CD8-positive, alpha-beta memory T cell (primary cell): ENCODE data around the gene GIMAP2. TPM values are rescaled to one million over a fixed set of nuclear protein-coding genes. Genes with fewer than 3 reads are reported as not detected.
A peak's percentile ranks its signal among the peaks of the same experiment; 100 is the strongest.

Experiments used
- CTCF ChIA-PET: fragments of 350-600 bp; sonication (Branson Sonifier 250); formaldehyde crosslinking; loops from one replicate; lab custom pipeline; 2021; ENCODE audit warnings: antibody characterized with exemption; lab: Charles Lee
- POLR2A ChIA-PET: fragments of 350-600 bp; sonication (Branson Sonifier 250); formaldehyde crosslinking; loops from one replicate; lab custom pipeline; 2021; ENCODE audit warnings: antibody characterized with exemption; lab: Charles Lee
- DNase-seq, 5 donors: peaks; one replicate each; pipeline versions ENCODE4 v3.0.0 to v3.0.0-alpha.2; 2020 to 2022; ENCODE audit warnings: mixed read lengths in 1 of 5
- H3K27ac ChIP-seq: one replicate; pipeline ENCODE4 v1.7.0; 2013; ENCODE audit warnings: low read depth, mild to moderate bottlenecking, low read length, moderate library complexity
- H3K27me3 ChIP-seq: 2 replicates; pipeline ENCODE4 v1.7.0; 2013; ENCODE audit warnings: low read length, mild to moderate bottlenecking; ENCODE audit not compliant: insufficient read depth, poor library complexity, severe bottlenecking
- H3K36me3 ChIP-seq: 2 replicates; pipeline ENCODE4 v1.7.0; 2013; ENCODE audit warnings: mild to moderate bottlenecking, low read length, moderate library complexity; ENCODE audit not compliant: insufficient read depth
- H3K4me1 ChIP-seq: 2 replicates; pipeline ENCODE4 v1.7.0; 2013; ENCODE audit warnings: mild to moderate bottlenecking, low read length, moderate library complexity; ENCODE audit not compliant: insufficient read depth
- H3K4me3 ChIP-seq: 2 replicates; pipeline ENCODE4 v1.7.0; 2013; ENCODE audit warnings: mild to moderate bottlenecking, low read length
- H3K9me3 ChIP-seq: 2 replicates; pipeline ENCODE4 v1.7.0; 2013; ENCODE audit warnings: mild to moderate bottlenecking, low read length
- H3K27ac Mint-ChIP-seq, 8 donors: one replicate each; pipeline ENCODE4 v1.8.0; 2020 to 2021; ENCODE audit warnings: mixed read lengths in 8 of 8, mild to moderate bottlenecking in 6 of 8, inconsistent platforms in 3 of 8, moderate library complexity in 3 of 8
- H3K27me3 Mint-ChIP-seq, 2 donors: one replicate each; pipeline ENCODE4 v1.8.0; 2020 to 2021; ENCODE audit warnings: mixed read lengths in 2 of 2, mild to moderate bottlenecking in 1 of 2, moderate library complexity in 1 of 2
- H3K36me3 Mint-ChIP-seq, 3 donors: one replicate each; pipeline ENCODE4 v1.8.0; 2020 to 2021; ENCODE audit warnings: mixed read lengths in 3 of 3, inconsistent platforms in 1 of 3, mild to moderate bottlenecking in 1 of 3
- H3K4me1 Mint-ChIP-seq, 3 donors: one replicate each; pipeline ENCODE4 v1.8.0; 2020 to 2021; ENCODE audit warnings: mixed read lengths in 3 of 3, inconsistent platforms in 1 of 3, mild to moderate bottlenecking in 1 of 3
- H3K4me3 Mint-ChIP-seq, 7 donors: one replicate each; pipeline ENCODE4 v1.8.0; 2020 to 2021; ENCODE audit warnings: mixed read lengths in 7 of 7, mild to moderate bottlenecking in 6 of 7, moderate library complexity in 4 of 7, inconsistent platforms in 2 of 7
- H3K9me3 Mint-ChIP-seq, 5 donors: one replicate each; pipeline ENCODE4 v1.8.0; 2020 to 2022; ENCODE audit warnings: mixed read lengths in 5 of 5, mild to moderate bottlenecking in 3 of 5, moderate library complexity in 2 of 5, inconsistent platforms in 1 of 5
- polyA plus RNA-seq: library from polyadenylated mRNA; unstranded; fragments of 300-500 nt; fragmentation: Illumina TruSeq; gene quantifications from one replicate; pipeline ENCODE4 v1.2.3, GENCODE V29; 2021
- total RNA-seq, 2 experiments: library from RNA; stranded (reverse); gene quantifications; one replicate each; pipeline ENCODE4 v1.2.3, GENCODE V29; 2021

GIMAP2 gene
- total and polyA plus RNA-seq, 3 experiments from 2014 or later = 40.4 to 88.0 (median 42.9) TPM

DNA sequence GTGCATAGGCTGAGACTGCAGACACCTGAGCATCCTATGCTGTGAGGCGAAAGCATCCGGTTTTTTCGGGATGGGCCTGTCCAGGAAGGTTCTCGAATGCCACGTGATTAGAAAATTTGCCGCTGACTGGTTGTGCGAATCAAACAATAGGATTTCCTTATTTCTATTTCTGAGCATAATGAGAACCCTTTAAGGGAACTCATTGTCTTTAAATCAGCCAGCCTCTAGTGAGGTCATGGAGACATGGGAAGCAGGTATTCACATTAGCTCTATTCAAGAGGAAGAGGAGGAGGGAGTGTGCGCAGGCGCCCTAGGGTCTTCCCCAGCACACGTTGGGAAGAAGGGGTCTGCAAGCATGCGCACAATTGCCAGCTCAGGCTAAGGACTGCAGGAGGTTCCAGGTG lies 36.5 kb downstream of the GIMAP2 start:
- Mint-ChIP-seq H3K27me3 (no peaks in the 10 kb centered on the region), H3K9me3 (peaks cover 15 to 34% (median 28%) of the 10 kb centered on the region in 5 donors), H3K4me3 (peak overlapping the region; percentile 70 to 80 (median 73)), H3K27ac (peak overlapping the region; percentile 45 to 89 (median 68)), H3K4me1 (peaks cover 74 to 84% (median 79%) of the 10 kb centered on the region in 3 donors), H3K36me3 (peaks cover 62 to 94% (median 89%) of the 10 kb centered on the region in 3 donors)
- no peaks in the 10 kb centered on the region for H3K27me3 ChIP-seq
- no peak for DNase-seq
- peak overlapping the region; percentile 7 for H3K4me3 ChIP-seq
- H3K4me1 ChIP-seq = peaks cover 60% of the 10 kb centered on the region
- ChIA-PET POLR2A (interaction anchor here (0.5 to 2.4 kb wide), 2 partner anchors 11 to 36 kb away, joined by 4 to 15 read pairs; partner anchors contain the start of gene GIMAP2), CTCF (interaction anchor here (1.1 to 1.4 kb wide), 2 partner anchors 59 to 193 kb away, joined by 3 read pairs; no protein-coding TSS in a partner anchor)
- no peak overlapping the region for H3K27ac ChIP-seq
- H3K36me3 ChIP-seq = peaks cover 39% of the 10 kb centered on the region
- H3K9me3 ChIP-seq = peaks cover 6% of the 10 kb centered on the region

- H3K27ac ChIP-seq = no peak overlapping the region
- Mint-ChIP-seq H3K4me3 (peak overlapping the region; percentile 70 to 80 (median 73)), H3K9me3 (peaks cover 19 to 39% (median 33%) of the 10 kb centered on the region in 5 donors), H3K4me1 (peaks cover 74 to 85% (median 84%) of the 10 kb centered on the region in 3 donors), H3K36me3 (peaks cover 63 to 94% (median 91%) of the 10 kb centered on the region in 3 donors), H3K27me3 (no peaks in the 10 kb centered on the region), H3K27ac (peak overlapping the region; percentile 29 to 89 (median 68))
- H3K36me3 ChIP-seq = peaks cover 39% of the 10 kb centered on the region
- peaks cover 60% of the 10 kb centered on the region for H3K4me1 ChIP-seq
- H3K27me3 ChIP-seq = no peaks in the 10 kb centered on the region
- ChIA-PET POLR2A (interaction anchor here (0.5 to 2.4 kb wide), 2 partner anchors 11 to 37 kb away, joined by 4 to 15 read pairs; partner anchors contain the start of gene GIMAP2), CTCF (interaction anchor here (0.8 to 1.9 kb wide), 6 partner anchors 10 to 272 kb away, joined by 3 to 10 read pairs (median 4); partner anchors contain the start of genes GIMAP7 and GIMAP8)
- H3K4me3 ChIP-seq = peak overlapping the region; percentile 7
- no peak for DNase-seq
- peaks cover 10% of the 10 kb centered on the region for H3K9me3 ChIP-seq
Observed at GRCh38 chr7:150722431-150722931, 37.0 kb downstream of the GIMAP2 start.

DNA sequence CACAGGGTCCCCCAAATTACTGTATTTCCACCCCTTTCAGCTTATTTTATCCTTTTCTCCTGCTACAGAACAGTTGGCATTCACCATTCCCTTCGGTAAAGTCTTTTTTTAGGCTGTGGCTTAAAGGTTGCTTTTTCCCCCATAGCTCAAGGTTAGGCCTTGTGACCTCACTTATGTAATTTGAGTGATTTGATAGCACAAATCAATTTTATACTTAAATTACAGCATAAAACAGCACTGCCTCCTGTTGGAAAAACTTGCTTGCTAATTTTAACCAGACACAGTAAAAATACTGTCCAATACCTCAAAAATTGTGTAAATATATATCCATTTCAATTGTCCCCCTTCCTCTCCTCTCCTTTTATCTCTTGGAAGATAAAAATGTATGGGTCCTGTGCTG lies 38.0 kb downstream of the GIMAP2 start:
- peak overlapping the region; percentile 5 to 93 (median 68) for H3K27ac Mint-ChIP-seq
- peaks cover 18% of the 10 kb centered on the region for H3K9me3 ChIP-seq
- peaks cover 39% of the 10 kb centered on the region for H3K36me3 ChIP-seq
- H3K4me1 Mint-ChIP-seq = peaks cover 70 to 86% (median 82%) of the 10 kb centered on the region in 3 donors
- H3K27me3 Mint-ChIP-seq = no peaks in the 10 kb centered on the region
- H3K4me1 ChIP-seq = peaks cover 57% of the 10 kb centered on the region
- ChIA-PET POLR2A (interaction anchor here (1.5 to 2.4 kb wide), 3 partner anchors 10 to 32 kb away, joined by 3 to 15 read pairs (median 4); no protein-coding TSS in a partner anchor), CTCF (interaction anchor here (0.8 to 1.9 kb wide), 7 partner anchors 9 to 275 kb away, joined by 3 to 10 read pairs (median 3); partner anchors contain the start of genes GIMAP7 and GIMAP8)
- no peak overlapping the region for H3K27ac ChIP-seq
- peaks cover 60 to 93% (median 92%) of the 10 kb centered on the region in 3 donors for H3K36me3 Mint-ChIP-seq
- DNase-seq = no peak
- H3K9me3 Mint-ChIP-seq = peaks cover 27 to 49% (median 43%) of the 10 kb centered on the region in 5 donors
- H3K4me3 ChIP-seq = no peak overlapping the region
- no peaks in the 10 kb centered on the region for H3K27me3 ChIP-seq
- H3K4me3 Mint-ChIP-seq = peak overlapping the region; percentile 13 to 80 (median 71)

GRCh38 chr7:150727381-150727780 lies 41.9 kb downstream of the GIMAP2 start:
- peaks cover 33 to 68% (median 57%) of the 10 kb centered on the region in 3 donors for H3K36me3 Mint-ChIP-seq
- peaks cover 21% of the 10 kb centered on the region for H3K36me3 ChIP-seq
- CTCF ChIA-PET = interaction anchor here (1.3 to 2.0 kb wide), 2 partner anchors 11 to 28 kb away, joined by 3 to 7 read pairs; partner anchors contain the start of gene GIMAP1
- peak overlapping the region in 1 of 7 donors; percentile 13 for H3K4me3 Mint-ChIP-seq
- H3K27ac ChIP-seq = no peak overlapping the region
- peaks cover 67 to 88% (median 78%) of the 10 kb centered on the region in 3 donors for H3K4me1 Mint-ChIP-seq
- H3K9me3 Mint-ChIP-seq = peaks cover 29 to 47% (median 43%) of the 10 kb centered on the region in 5 donors
- POLR2A ChIA-PET = interaction anchor here (0.6 kb wide), 1 partner anchor 213 kb away, joined by 4 read pairs; the partner anchor contains the start of gene GIMAP7
- peaks cover 18% of the 10 kb centered on the region for H3K9me3 ChIP-seq
- H3K27me3 Mint-ChIP-seq = no peaks in the 10 kb centered on the region
- H3K27me3 ChIP-seq = no peaks in the 10 kb centered on the region
- no peak for DNase-seq
- peak overlapping the region in 6 of 8 donors; percentile 36 to 81 (median 60) for H3K27ac Mint-ChIP-seq
- peaks cover 47% of the 10 kb centered on the region for H3K4me1 ChIP-seq
- H3K4me3 ChIP-seq = no peak overlapping the region

DNA sequence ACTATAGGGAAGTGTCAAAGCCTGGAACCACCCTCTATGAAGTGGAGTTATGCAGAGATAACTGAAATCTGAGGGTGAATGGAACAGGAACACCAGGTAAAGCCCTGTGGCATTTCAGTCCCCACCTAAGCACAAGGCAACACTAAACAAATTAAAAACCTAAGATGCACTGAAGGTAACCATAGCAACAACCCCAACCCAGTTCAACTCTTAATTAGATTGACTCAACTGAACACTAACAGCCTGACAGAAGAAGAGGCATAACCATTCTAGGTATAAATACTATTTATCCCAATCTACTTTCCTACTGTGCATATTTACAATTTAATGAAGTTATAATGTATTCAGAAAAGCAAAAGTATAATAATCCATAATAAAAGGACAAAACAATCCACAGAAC lies 42.5 kb downstream of the GIMAP2 start:
- Mint-ChIP-seq H3K27ac (peak overlapping the region; percentile 26 to 81 (median 60)), H3K9me3 (peaks cover 29 to 47% (median 39%) of the 10 kb centered on the region in 5 donors), H3K4me1 (peaks cover 67 to 88% (median 78%) of the 10 kb centered on the region in 3 donors), H3K4me3 (peak overlapping the region in 1 of 7 donors; percentile 13), H3K36me3 (peaks cover 26 to 61% (median 51%) of the 10 kb centered on the region in 3 donors), H3K27me3 (no peaks in the 10 kb centered on the region)
- Histone ChIP-seq H3K9me3 (peaks cover 18% of the 10 kb centered on the region), H3K27me3 (no peaks in the 10 kb centered on the region), H3K36me3 (peaks cover 15% of the 10 kb centered on the region), H3K4me3 (no peak overlapping the region), H3K4me1 (peaks cover 47% of the 10 kb centered on the region), H3K27ac (no peak overlapping the region)
- CTCF ChIA-PET = interaction anchor here (1.3 to 2.0 kb wide), 2 partner anchors 11 to 28 kb away, joined by 3 to 7 read pairs; partner anchors contain the start of gene GIMAP1
- POLR2A ChIA-PET = interaction anchor here (0.6 kb wide), 1 partner anchor 213 kb away, joined by 4 read pairs; the partner anchor contains the start of gene GIMAP7
- no peak for DNase-seq

GRCh38 chr7:150728609-150729008 lies 43.1 kb downstream of the GIMAP2 start:
- no peaks in the 10 kb centered on the region for H3K27me3 Mint-ChIP-seq
- H3K4me3 Mint-ChIP-seq = no peak overlapping the region
- peaks cover 47% of the 10 kb centered on the region for H3K4me1 ChIP-seq
- no peaks in the 10 kb centered on the region for H3K27me3 ChIP-seq
- peaks cover 18% of the 10 kb centered on the region for H3K9me3 ChIP-seq
- no peak for DNase-seq
- H3K27ac ChIP-seq = no peak overlapping the region
- ChIA-PET POLR2A (no interaction called here), CTCF (interaction anchor here (1.5 kb wide), 1 partner anchor 279 kb away, joined by 5 read pairs; no protein-coding TSS in a partner anchor)
- no peak overlapping the region for H3K4me3 ChIP-seq
- peak overlapping the region; percentile 22 to 70 (median 56) for H3K27ac Mint-ChIP-seq
- peaks cover 20 to 55% (median 45%) of the 10 kb centered on the region in 3 donors for H3K36me3 Mint-ChIP-seq
- peaks cover 67 to 88% (median 78%) of the 10 kb centered on the region in 3 donors for H3K4me1 Mint-ChIP-seq
- peaks cover 9% of the 10 kb centered on the region for H3K36me3 ChIP-seq
- H3K9me3 Mint-ChIP-seq = peaks cover 29 to 44% (median 39%) of the 10 kb centered on the region in 5 donors

DNA sequence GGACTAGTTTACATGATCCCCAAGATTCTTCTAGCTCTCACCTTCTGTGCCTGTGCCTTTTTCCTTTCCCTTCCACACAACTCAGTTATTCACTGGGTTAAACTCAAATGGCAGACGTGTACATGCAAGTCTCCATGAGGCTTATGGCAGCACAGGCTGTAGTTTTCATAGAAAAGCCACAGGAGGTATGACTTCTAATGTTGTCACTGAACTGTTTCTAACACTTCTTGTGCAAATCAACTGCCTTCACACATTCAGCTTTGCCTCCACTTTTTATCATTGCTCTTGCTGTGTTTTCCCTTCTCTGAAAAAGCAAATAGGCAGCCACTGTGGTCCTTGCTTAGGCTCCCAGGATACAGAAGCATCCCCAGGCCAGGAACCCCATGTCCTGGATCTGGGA lies 46.4 kb downstream of the GIMAP2 start:
- Histone ChIP-seq H3K9me3 (peaks cover 12% of the 10 kb centered on the region), H3K4me1 (peaks cover 74% of the 10 kb centered on the region), H3K36me3 (no peaks in the 10 kb centered on the region), H3K4me3 (peak overlapping the region; percentile 45), H3K27ac (no peak overlapping the region), H3K27me3 (no peaks in the 10 kb centered on the region)
- Mint-ChIP-seq H3K4me1 (peaks cover 78 to 97% (median 86%) of the 10 kb centered on the region in 3 donors), H3K27me3 (no peaks in the 10 kb centered on the region), H3K9me3 (peaks cover 17 to 22% (median 21%) of the 10 kb centered on the region in 5 donors), H3K4me3 (peak overlapping the region; percentile 49 to 81 (median 67)), H3K36me3 (peaks cover 4 to 25% (median 21%) of the 10 kb centered on the region in 3 donors), H3K27ac (peak overlapping the region; percentile 73 to 99 (median 96))
- no peak for DNase-seq
- CTCF ChIA-PET = interaction anchor here (0.7 to 2.3 kb wide), 9 partner anchors 9 to 283 kb away, joined by 3 to 12 read pairs (median 6); no protein-coding TSS in a partner anchor
- POLR2A ChIA-PET = interaction anchor here (1.2 to 3.8 kb wide), 7 partner anchors 9 to 281 kb away, joined by 3 to 31 read pairs (median 8); partner anchors contain the start of gene GIMAP1
